MCF 10A (cell line): ENCODE measurements around the gene DNMT1. TPM values are rescaled to one million over a fixed set of nuclear protein-coding genes. Genes with fewer than 3 reads are reported as not detected.
"Not testable (repeated sequence)": the region's sequence is repeated elsewhere in the genome, so short reads cannot be mapped to it uniquely, and the experiment has no call there.

ENCODE experiments used
- BruUV-seq: library from RNA; stranded (reverse); fragments of 400-500 nt; replicated peaks from 2 replicates; lab custom pipeline; 2021; lab: Mats Ljungman, UMichigan
- CTCF ChIA-PET: fragments of 300-600 bp; sonication (Branson Sonifier 250); formaldehyde crosslinking; extraction: SDS; loops from one replicate; lab custom pipeline; 2021; ENCODE audit warnings: antibody characterized with exemption, inconsistent platforms; lab: Yijun Ruan, JAX
- POLR2A ChIA-PET: fragments of 300-600, 350-650 bp; sonication (Branson Sonifier 250); formaldehyde crosslinking; extraction: SDS; loops from one replicate; lab custom pipeline; 2020; ENCODE audit warnings: antibody characterized with exemption, inconsistent platforms; lab: Yijun Ruan, JAX
- DNase-seq: peaks from one replicate; pipeline ENCODE4 v3.0.0-alpha.2; 2018; ENCODE audit not compliant: unreplicated experiment
- H3K27ac Mint-ChIP-seq: one replicate; pipeline ENCODE4 v1.8.0; 2022; ENCODE audit warnings: mild to moderate bottlenecking, low read depth, mixed read lengths; ENCODE audit not compliant: unreplicated experiment
- H3K27me3 Mint-ChIP-seq: one replicate; pipeline ENCODE4 v1.8.0; 2022; ENCODE audit warnings: mixed read lengths; ENCODE audit not compliant: insufficient read depth, unreplicated experiment
- H3K36me3 Mint-ChIP-seq: one replicate; pipeline ENCODE4 v1.8.0; 2022; ENCODE audit warnings: mild to moderate bottlenecking, moderate library complexity, mixed read lengths; ENCODE audit not compliant: insufficient read depth, unreplicated experiment
- H3K4me1 Mint-ChIP-seq: one replicate; pipeline ENCODE4 v1.8.0; 2022; ENCODE audit warnings: mixed read lengths; ENCODE audit not compliant: insufficient read depth, unreplicated experiment
- H3K4me3 Mint-ChIP-seq: one replicate; pipeline ENCODE4 v1.8.0; 2022; ENCODE audit warnings: mild to moderate bottlenecking, moderate library complexity, mixed read lengths; ENCODE audit not compliant: unreplicated experiment
- H3K9me3 Mint-ChIP-seq: one replicate; pipeline ENCODE4 v1.8.0; 2022; ENCODE audit warnings: mixed read lengths; ENCODE audit not compliant: unreplicated experiment
- intact Hi-C: fragments of 100-400 bp; cut with micrococcal nuclease; formaldehyde crosslinking; loops from 2 replicates; pipeline ENCODE4 v1.14.1; 2022
- total RNA-seq: library from RNA; stranded (reverse); gene quantifications from 2 replicates; pipeline ENCODE4 v1.2.3, GENCODE V29; 2022
- TF ChIP-seq, protein P1 (sequence below): fragments of 200-600 bp; IDR thresholded peaks from one replicate; pipeline ENCODE4 v1.8.0; 2022; ENCODE audit warnings: antibody characterized with exemption, mild to moderate bottlenecking; ENCODE audit not compliant: unreplicated experiment

Gene DNMT1
- total RNA-seq, 1 experiment from 2014 or later, result 76.4 TPM

DNA sequence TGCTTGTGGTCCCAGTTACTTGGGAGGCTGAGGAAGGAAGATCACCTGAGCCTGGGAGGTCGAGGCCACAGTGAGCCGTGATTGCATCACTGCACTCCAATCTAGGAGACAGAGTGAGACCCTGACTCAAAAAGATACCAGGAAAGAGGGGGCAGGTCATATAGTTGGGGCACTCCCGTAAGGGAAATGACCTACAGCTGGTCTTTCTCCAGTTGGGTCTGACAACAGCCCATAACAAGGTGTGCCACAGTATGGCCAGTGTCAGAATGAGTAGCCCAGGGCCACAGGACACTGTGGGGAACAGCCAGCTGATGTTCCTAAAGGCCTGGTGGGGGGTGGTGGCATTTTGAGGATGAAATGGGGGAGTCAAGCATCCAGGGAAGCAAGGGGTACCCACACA, 10.8 kb downstream of the DNMT1 start:
- H3K36me3 Mint-ChIP-seq, result peaks cover 31% of the 10 kb centered on the region
- intact Hi-C loops, result no loop called here
- ChIA-PET CTCF (interaction anchor here (1.3 kb wide), 1 partner anchor 76 kb away, joined by 4 read pairs; no protein-coding TSS in a partner anchor), POLR2A (no interaction called here)
- H3K4me1 Mint-ChIP-seq, result no peaks in the 10 kb centered on the region
- no peaks in the 10 kb centered on the region for H3K9me3 Mint-ChIP-seq
- no peak overlapping the region for H3K27ac Mint-ChIP-seq
- TF ChIP-seq, protein P1, sequence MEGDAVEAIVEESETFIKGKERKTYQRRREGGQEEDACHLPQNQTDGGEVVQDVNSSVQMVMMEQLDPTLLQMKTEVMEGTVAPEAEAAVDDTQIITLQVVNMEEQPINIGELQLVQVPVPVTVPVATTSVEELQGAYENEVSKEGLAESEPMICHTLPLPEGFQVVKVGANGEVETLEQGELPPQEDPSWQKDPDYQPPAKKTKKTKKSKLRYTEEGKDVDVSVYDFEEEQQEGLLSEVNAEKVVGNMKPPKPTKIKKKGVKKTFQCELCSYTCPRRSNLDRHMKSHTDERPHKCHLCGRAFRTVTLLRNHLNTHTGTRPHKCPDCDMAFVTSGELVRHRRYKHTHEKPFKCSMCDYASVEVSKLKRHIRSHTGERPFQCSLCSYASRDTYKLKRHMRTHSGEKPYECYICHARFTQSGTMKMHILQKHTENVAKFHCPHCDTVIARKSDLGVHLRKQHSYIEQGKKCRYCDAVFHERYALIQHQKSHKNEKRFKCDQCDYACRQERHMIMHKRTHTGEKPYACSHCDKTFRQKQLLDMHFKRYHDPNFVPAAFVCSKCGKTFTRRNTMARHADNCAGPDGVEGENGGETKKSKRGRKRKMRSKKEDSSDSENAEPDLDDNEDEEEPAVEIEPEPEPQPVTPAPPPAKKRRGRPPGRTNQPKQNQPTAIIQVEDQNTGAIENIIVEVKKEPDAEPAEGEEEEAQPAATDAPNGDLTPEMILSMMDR, result no peak
- no peak for DNase-seq
- no TSS peak for BruUV-seq
- no peaks in the 10 kb centered on the region for H3K27me3 Mint-ChIP-seq
- H3K4me3 Mint-ChIP-seq, result no peak overlapping the region

DNA sequence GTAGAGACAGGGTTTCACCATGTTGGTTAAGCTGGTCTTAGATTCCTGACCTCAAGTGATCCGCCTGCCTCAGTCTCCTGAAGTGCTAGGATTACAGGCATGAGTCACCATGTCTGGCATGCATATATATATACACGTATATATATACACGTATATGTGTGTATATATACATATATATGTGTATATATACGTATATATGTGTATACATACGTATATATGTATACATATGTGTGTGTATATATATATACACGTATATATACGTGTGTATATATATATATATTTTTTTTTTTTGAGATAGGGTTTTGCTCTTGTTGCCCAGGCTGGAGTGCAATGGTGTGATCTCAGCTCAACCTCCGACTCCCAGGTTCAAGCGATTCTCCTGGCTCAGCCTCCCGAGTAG, 11.9 kb downstream of the DNMT1 start:
- no TSS peak for BruUV-seq
- POLR2A ChIA-PET, result no interaction called here
- H3K36me3 Mint-ChIP-seq, result peaks cover 38% of the 10 kb centered on the region

DNA sequence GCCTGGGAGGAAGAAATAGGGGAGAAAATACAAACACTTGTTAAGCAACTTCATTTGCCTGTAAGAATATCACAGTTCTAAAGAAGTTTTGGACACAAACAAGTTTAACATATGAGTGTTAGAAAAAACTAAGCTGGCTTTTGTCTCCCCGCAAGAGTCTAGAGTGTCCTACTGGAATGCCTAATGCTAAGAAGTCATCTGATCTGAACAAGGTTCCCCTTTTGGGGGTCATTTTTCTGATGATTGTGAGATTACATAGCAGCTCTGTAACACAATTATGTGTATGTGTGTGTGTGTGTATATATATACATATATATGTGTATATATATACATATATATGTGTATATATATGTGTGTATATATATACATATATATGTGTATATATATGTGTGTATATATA, 12.7 kb downstream of the DNMT1 start:
- no TSS peak for BruUV-seq
- Mint-ChIP-seq H3K4me3 (no peak overlapping the region), H3K4me1 (no peaks in the 10 kb centered on the region), H3K27me3 (no peaks in the 10 kb centered on the region), H3K27ac (no peak overlapping the region), H3K36me3 (peaks cover 45% of the 10 kb centered on the region), H3K9me3 (no peaks in the 10 kb centered on the region)
- intact Hi-C loops, result no loop called here
- POLR2A ChIA-PET, result no interaction called here
- no peak for DNase-seq
- TF ChIP-seq, protein P1, result no peak
- CTCF ChIA-PET, result no interaction called here

More for the DNA sequence above, 11.9 kb downstream of the DNMT1 start:
- no peak for DNase-seq
- no peaks in the 10 kb centered on the region for H3K9me3 Mint-ChIP-seq
- no peaks in the 10 kb centered on the region for H3K4me1 Mint-ChIP-seq
- TF ChIP-seq, protein P1, result no peak
- H3K4me3 Mint-ChIP-seq, result no peak overlapping the region
- no peaks in the 10 kb centered on the region for H3K27me3 Mint-ChIP-seq
- CTCF ChIA-PET, result no interaction called here
- intact Hi-C loops, result no loop called here
- H3K27ac Mint-ChIP-seq, result no peak overlapping the region

DNA sequence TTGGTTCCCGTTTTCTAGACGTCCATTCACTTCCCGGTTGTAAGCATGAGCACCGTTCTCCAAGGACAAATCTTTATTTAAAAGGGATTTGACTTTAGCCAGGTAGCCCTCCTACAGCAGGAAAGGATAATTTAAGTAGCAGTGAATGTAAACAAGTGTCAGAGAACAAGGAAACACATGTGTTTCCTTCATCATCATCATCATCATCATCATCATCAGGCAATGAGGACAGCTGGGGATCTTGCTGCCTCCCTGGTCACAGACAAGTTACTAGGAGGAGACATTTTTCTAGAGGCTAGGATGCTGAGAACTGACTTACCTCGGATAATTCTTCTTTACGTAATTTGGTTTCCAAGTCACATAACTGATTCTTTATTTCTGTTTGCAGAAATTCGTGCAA, 14.3 kb downstream of the DNMT1 start:
- no peak for DNase-seq
- Mint-ChIP-seq H3K36me3 (peaks cover 52% of the 10 kb centered on the region), H3K4me3 (no peak overlapping the region), H3K9me3 (no peaks in the 10 kb centered on the region), H3K27me3 (no peaks in the 10 kb centered on the region), H3K27ac (no peak overlapping the region), H3K4me1 (no peaks in the 10 kb centered on the region)
- CTCF ChIA-PET, result no interaction called here
- no TSS peak for BruUV-seq
- intact Hi-C loops, result no loop called here
- TF ChIP-seq, protein P1, result no peak
- POLR2A ChIA-PET, result interaction anchor here (0.6 kb wide), 1 partner anchor 14 kb away, joined by 4 read pairs; the partner anchor contains the start of gene DNMT1

DNA sequence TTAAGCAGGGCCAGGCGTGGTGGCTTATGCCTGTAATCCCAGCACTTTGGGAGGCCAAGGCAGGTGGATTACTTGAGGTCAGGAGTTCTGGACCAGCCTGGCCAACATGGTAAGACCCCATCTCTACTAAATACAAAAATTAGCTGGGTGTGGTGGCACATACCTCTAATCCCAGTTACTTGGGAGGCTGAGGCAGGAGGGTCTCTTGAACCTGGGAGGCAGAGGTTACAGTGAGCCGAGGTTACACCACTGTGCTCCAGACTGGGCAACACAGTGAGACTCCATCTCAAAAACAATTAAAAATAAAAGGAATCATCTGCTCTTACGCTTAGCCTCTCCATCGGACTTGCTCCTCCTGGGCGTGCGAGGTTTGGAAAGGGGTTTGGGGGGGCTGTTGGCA, 14.7 kb downstream of the DNMT1 start:
- peaks cover 52% of the 10 kb centered on the region for H3K36me3 Mint-ChIP-seq
- H3K4me1 Mint-ChIP-seq, POLR2A ChIA-PET, H3K27ac Mint-ChIP-seq, DNase-seq, BruUV-seq, CTCF ChIA-PET, intact Hi-C loops, H3K27me3 Mint-ChIP-seq, H3K4me3 Mint-ChIP-seq, H3K9me3 Mint-ChIP-seq: not testable (repeated sequence)
